Esophagus muscularis mucosa (tissue), 4 donors: ENCODE data around the gene LSS. TPM values are rescaled to one million over a fixed set of nuclear protein-coding genes. Genes with fewer than 3 reads are reported as not detected.

Experiments
- DNase-seq: peaks from one replicate; pipeline ENCODE4 v3.0.0-alpha.2; 2017; ENCODE audit errors: extremely low spot score
- H3K27ac ChIP-seq, 4 donors: fragments of 200-600 bp; sonication (generic); replicated peaks in 1 of 4; 1 replicate in 3 of 4; 2 replicates in 1 of 4; pipeline ENCODE4 v1.5.1; 2016 to 2019; ENCODE audit warnings: mild to moderate bottlenecking in 1 of 4
- H3K27me3 ChIP-seq, 4 donors: fragments of 200-600 bp; sonication (generic); one replicate each; pipeline versions ENCODE4 v1.5.1 to v1.6.0; 2016 to 2019
- H3K36me3 ChIP-seq, 4 donors: fragments of 200-600 bp; sonication (generic); one replicate each; pipeline ENCODE4 v1.5.1; 2016 to 2019
- H3K4me1 ChIP-seq, 4 donors: fragments of 200-600 bp; sonication (generic); one replicate each; pipeline ENCODE4 v1.5.1; 2016 to 2019
- H3K4me3 ChIP-seq, 4 donors: fragments of 200-600 bp; sonication (generic); 1 replicate in 2 of 4; 2 replicates in 2 of 4; pipeline ENCODE4 v1.5.1; 2016 to 2019; ENCODE audit warnings: mild to moderate bottlenecking in 4 of 4, moderate library complexity in 1 of 4
- H3K9me3 ChIP-seq, 4 donors: fragments of 200-600 bp; sonication (generic); 1 replicate in 3 of 4; 2 replicates in 1 of 4; pipeline ENCODE4 v1.5.1; 2016 to 2019
- CTCF ChIP-seq, 3 experiments: fragments of 200-600 bp in 2 of 3; fragments of 450-650 bp in 1 of 3; sonication (generic) in 2 of 3; IDR thresholded peaks; one replicate each; pipeline ENCODE4 v1.5.1; 2017 to 2019; ENCODE audit warnings: antibody characterized with exemption in 3 of 3, mild to moderate bottlenecking in 2 of 3, moderate library complexity in 1 of 3
- EP300 ChIP-seq: sonication (generic); formaldehyde crosslinking; IDR thresholded peaks from one replicate; pipeline ENCODE4 v1.6.1; 2017; ENCODE audit warnings: antibody characterized with exemption
- POLR2A ChIP-seq: fragments of 450-650 bp; IDR thresholded peaks from one replicate; pipeline ENCODE4 v1.6.1; 2017; ENCODE audit warnings: antibody characterized with exemption, moderate library complexity, mild to moderate bottlenecking, low read depth
- POLR2AphosphoS5 ChIP-seq, 2 donors: sonication (generic); formaldehyde crosslinking; IDR thresholded peaks; one replicate each; pipeline ENCODE4 v1.6.1; 2017; ENCODE audit warnings: antibody characterized with exemption in 2 of 2
- WGBS: methylation state at CpG from one replicate; pipeline ENCODE4 v1.1.5; 2018; 5-methylcytosine and 5-hydroxymethylcytosine counted together
- intact Hi-C: fragments of 100-400 bp; cut with DNase I; formaldehyde crosslinking; loops from one replicate; pipeline ENCODE4 v1.15.1; 2023
- total RNA-seq, 4 donors: library from RNA; depleted of rRNA; stranded (reverse); fragments of >200 nt; gene quantifications; one replicate each; pipeline versions ENCODE4 v1.1.0 to v1.2.1, GENCODE V29; 2016

Gene LSS
- total RNA-seq, 4 donors from 2014 or later, result 45.3 to 66.3 (median 53.1) TPM

GRCh38 chr21:46156678-46157077, 71.9 kb downstream of the LSS start:
- H3K36me3 ChIP-seq, result peaks cover 0 to 16% (median 0%) of the 10 kb centered on the region in 4 donors
- H3K4me1 ChIP-seq, result peaks cover 10 to 18% (median 16%) of the 10 kb centered on the region in 4 donors
- H3K27ac ChIP-seq, result no peak overlapping the region
- no peak for DNase-seq
- intact Hi-C loops, result no loop called here
- no peaks in the 10 kb centered on the region for H3K9me3 ChIP-seq
- no peak overlapping the region for H3K4me3 ChIP-seq
- 87% methylated on average over 10 of the region's 10 CpGs for WGBS
- no peak for TF ChIP-seq POLR2AphosphoS5 (IDR thresholded peaks at IDR 0.05)
- no peak for TF ChIP-seq CTCF (IDR thresholded peaks at IDR 0.05)
- no peak for TF ChIP-seq EP300
- TF ChIP-seq POLR2A, result no peak
- H3K27me3 ChIP-seq, result peaks cover 0 to 19% (median 2%) of the 10 kb centered on the region in 4 donors

GRCh38 chr21:46156378-46156645, 72.3 kb downstream of the LSS start:
- 88% methylated on average over 7 of the region's 7 CpGs for WGBS
- no peak overlapping the region for H3K4me3 ChIP-seq
- no peak overlapping the region for H3K27ac ChIP-seq
- peaks cover 0 to 15% (median 1%) of the 10 kb centered on the region in 4 donors for H3K27me3 ChIP-seq
- H3K4me1 ChIP-seq, result peaks cover 10 to 18% (median 14%) of the 10 kb centered on the region in 4 donors
- intact Hi-C loops, result no loop called here
- DNase-seq, result no peak
- H3K9me3 ChIP-seq, result no peaks in the 10 kb centered on the region
- TF ChIP-seq POLR2A (no peak), CTCF (IDR thresholded peaks at IDR 0.05) (no peak), EP300 (no peak), POLR2AphosphoS5 (IDR thresholded peaks at IDR 0.05) (no peak)
- H3K36me3 ChIP-seq, result peaks cover 0 to 13% (median 0%) of the 10 kb centered on the region in 4 donors

GRCh38 chr21:46155514-46156377, 72.8 kb downstream of the LSS start, which contains the start of gene FTCD:
TSS of gene FTCD (minus strand) at chr21:46155579. CDS start at chr21:46155523, 56 bp downstream.
- intact Hi-C loops, result no loop called here
- TF ChIP-seq POLR2AphosphoS5 (IDR thresholded peaks at IDR 0.05) (no peak), EP300 (no peak), CTCF (IDR thresholded peaks at IDR 0.05) (no peak)
- no peak for DNase-seq

GRCh38 chr21:46154955-46155513, 73.5 kb downstream of the LSS start:
- intact Hi-C loops, result loop anchor here (5.0 kb wide), 1 partner anchor 77 kb away; no protein-coding TSS in a partner anchor
- H3K4me3 ChIP-seq, result no peak overlapping the region
- peaks cover 10 to 18% (median 12%) of the 10 kb centered on the region in 4 donors for H3K4me1 ChIP-seq
- DNase-seq, result no peak
- peaks cover 0 to 11% (median 0%) of the 10 kb centered on the region in 4 donors for H3K27me3 ChIP-seq
- H3K9me3 ChIP-seq, result no peaks in the 10 kb centered on the region
- TF ChIP-seq EP300 (no peak), CTCF (IDR thresholded peaks at IDR 0.05) (no peak), POLR2AphosphoS5 (IDR thresholded peaks at IDR 0.05) (no peak), POLR2A (no peak)
- no peak overlapping the region for H3K27ac ChIP-seq
- peaks cover 0 to 9% (median 0%) of the 10 kb centered on the region in 4 donors for H3K36me3 ChIP-seq
- WGBS, result 93% methylated on average over 7 of the region's 16 CpGs

More at GRCh38 chr21:46155514-46156377, 72.8 kb downstream of the LSS start, which contains the start of gene FTCD:
- peaks cover 10 to 18% (median 12%) of the 10 kb centered on the region in 4 donors for H3K4me1 ChIP-seq
- whole genome bisulfite sequencing, result 87% methylated on average over 17 of the region's 34 CpGs
- H3K9me3 ChIP-seq, result no peaks in the 10 kb centered on the region
- H3K27ac ChIP-seq, result no peak within 1 kb of the TSS
- peaks cover 0 to 11% (median 0%) of the 10 kb centered on the region in 4 donors for H3K27me3 ChIP-seq
- H3K36me3 ChIP-seq, result peaks cover 0 to 9% (median 0%) of the 10 kb centered on the region in 4 donors
- no peak within 1 kb of the TSS for H3K4me3 ChIP-seq
